ENCODE results near the gene DNM2.

DNA sequence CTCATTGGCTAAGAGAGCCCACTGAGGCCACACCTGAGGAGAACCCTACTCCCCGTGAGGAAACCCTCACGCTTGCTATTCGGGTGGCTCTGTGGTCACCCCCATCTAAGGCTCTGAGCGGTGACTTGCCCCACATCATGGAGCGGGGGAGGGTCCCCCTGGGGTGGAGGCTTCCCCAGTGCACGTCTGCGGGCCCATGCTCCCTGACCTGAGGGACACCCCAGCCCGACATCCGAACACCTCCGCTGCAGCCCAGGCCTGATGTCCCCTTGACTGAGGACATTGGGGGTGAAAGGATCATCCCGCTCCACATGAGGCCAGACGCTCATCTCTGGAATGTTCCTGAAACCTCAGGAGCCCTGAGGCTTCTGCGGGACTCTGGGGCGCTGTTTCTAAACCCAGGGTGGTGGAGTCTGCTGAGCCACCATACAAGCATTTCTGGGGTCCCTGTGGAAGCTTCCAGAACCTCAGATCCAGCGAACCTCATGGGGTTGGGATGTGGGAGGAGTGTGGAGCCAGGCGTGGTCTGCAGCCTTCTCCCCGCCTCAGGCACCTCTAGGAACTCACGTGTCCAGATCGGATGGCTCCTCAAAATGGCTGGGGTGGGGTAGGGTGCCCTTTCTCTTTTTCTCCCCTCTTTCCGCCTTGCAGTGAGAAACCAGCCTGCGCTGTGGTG, 98.2 kb downstream of the DNM2 start:
- no peak for TF ChIP-seq POLR2A (IDR thresholded peaks at IDR 0.05)
- no peak for TF ChIP-seq CTCF (IDR thresholded peaks at IDR 0.05)

All from lower leg skin (tissue), 3 donors.